LNCAP (cell line): ENCODE data around the gene YIPF5.

Source experiments
- CTCF ChIP-seq: fragments of 450-650 bp; IDR thresholded peaks from 2 replicates; pipeline ENCODE4 v1.5.1; 2017; ENCODE audit warnings: mild to moderate bottlenecking

YIPF5 gene

GRCh38 chr5:144122641-144123040 lies 47.8 kb downstream of the YIPF5 start:
- no peak for TF ChIP-seq CTCF

GRCh38 chr5:144122081-144122480 lies 48.4 kb downstream of the YIPF5 start:
- TF ChIP-seq CTCF: no peak

DNA sequence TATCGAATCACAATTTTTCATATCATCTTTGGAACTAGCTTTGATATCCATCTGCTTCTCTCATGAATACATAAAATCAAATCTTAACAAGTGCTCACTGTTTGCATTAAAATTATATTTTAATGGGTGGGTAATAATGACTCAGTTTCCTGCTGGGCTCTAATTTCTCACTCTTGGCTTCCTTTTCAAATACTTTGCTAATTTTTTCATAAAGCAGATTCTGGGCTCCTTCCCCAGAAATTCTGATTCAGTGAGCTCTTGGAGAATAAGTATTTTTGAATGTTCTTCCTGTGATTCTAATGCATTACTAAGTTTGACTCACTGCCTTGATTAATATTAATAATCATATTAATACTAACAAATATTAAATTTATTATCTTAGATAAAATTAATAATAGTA lies 48.9 kb downstream of the YIPF5 start:
- no peak for TF ChIP-seq CTCF

DNA sequence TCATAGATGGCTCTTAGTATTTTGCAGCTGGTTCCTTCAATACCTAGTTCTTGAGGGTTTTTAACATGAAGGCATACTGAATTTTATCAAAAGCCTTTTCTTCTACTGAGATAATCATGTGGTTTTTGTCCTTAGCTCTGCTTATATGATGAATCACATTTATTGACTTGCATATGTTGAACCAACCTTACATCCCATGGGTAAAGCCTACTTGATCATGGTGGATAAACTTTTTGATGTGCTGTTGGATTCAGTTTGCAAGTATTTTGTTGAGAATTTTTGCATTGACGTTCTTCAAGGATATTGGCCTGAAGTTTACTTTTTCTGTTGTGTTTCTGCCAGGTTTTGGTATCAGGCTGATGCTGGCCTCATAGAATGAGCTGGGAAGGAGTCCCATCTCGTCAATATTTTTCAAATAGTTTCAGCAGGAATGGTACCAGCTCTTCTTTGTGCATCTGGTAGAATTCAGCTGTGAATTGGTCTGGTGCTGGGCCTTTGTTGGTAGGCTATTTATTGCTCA lies 49.7 kb downstream of the YIPF5 start:
- no peak for TF ChIP-seq CTCF

- no peak for TF ChIP-seq CTCF
Measured at GRCh38 chr5:144117412-144117811, 53.0 kb downstream of the YIPF5 start.

DNA sequence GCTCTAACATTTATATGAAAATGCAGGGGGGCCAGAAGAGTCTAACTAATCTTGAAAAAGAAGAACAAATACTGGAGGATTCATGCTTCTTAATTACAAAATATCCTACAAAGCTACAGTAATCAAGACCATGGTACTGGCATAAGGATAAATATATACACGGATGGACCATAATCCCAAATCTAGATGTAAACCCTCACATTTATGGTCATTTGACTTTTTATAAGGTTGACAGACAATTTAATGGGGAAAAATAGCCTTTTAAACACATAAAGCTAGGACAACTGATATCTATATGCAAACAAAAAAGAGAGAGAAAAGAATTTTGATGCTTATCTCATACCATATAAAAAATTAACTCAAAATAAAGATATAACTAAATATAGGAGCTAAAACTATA lies 55.9 kb downstream of the YIPF5 start:
- TF ChIP-seq CTCF: no peak
